Endothelial cell of umbilical vein (primary cell): ENCODE measurements around the gene NHS. TPM values are rescaled to one million over a fixed set of nuclear protein-coding genes. Genes with fewer than 3 reads are reported as not detected.

Experiments
- BruUV-seq: library from RNA; stranded (reverse); fragments of 400-500 nt; replicated peaks from 2 replicates; lab custom pipeline; 2021; lab: Mats Ljungman, UMichigan
- CTCF ChIA-PET: fragments of 300-600, 350-600 bp; sonication (Branson Sonifier 250); formaldehyde crosslinking; loops from one replicate; lab custom pipeline; 2021; ENCODE audit warnings: antibody characterized with exemption, inconsistent platforms; lab: Charles Lee
- POLR2A ChIA-PET: fragments of 300-600, 350-600 bp; sonication (Branson Sonifier 250); formaldehyde crosslinking; loops from one replicate; lab custom pipeline; 2021; ENCODE audit warnings: antibody characterized with exemption, inconsistent platforms; lab: Charles Lee
- DNase-seq: peaks from one replicate; pipeline ENCODE4 v3.0.0-alpha.2; 2011; ENCODE audit warnings: low read depth, low spot score
- FAIRE-seq: peaks from 2 replicates; lab custom pipeline; 2011; peaks lifted over from hg19 to GRCh38; lab: Jason Lieb, UNC
- H2AFZ ChIP-seq: 2 replicates; pipeline ENCODE4 v1.6.0; 2012; ENCODE audit warnings: low read depth, low read length, control low read depth, inconsistent platforms
- H3K27ac ChIP-seq: 2 replicates; pipeline ENCODE4 v1.5.1; 2011; ENCODE audit warnings: low read depth, mild to moderate bottlenecking, control low read depth, low read length, moderate library complexity; ENCODE audit not compliant: insufficient read depth
- H3K27me3 ChIP-seq, 2 experiments: 2 replicates each; pipeline versions ENCODE4 v1.6.0 to v1.6.1; 2011; ENCODE audit warnings: low read length in 2 of 2, mixed read lengths in 1 of 2; ENCODE audit not compliant: control insufficient read depth in 2 of 2, insufficient read depth in 2 of 2
- H3K36me3 ChIP-seq, 2 experiments: 2 replicates in 1 of 2; 3 replicates in 1 of 2; pipeline ENCODE4 v1.5.1; 2011; ENCODE audit warnings: low read length in 2 of 2, mild to moderate bottlenecking in 1 of 2, moderate library complexity in 1 of 2; ENCODE audit not compliant: control insufficient read depth in 2 of 2, insufficient read depth in 2 of 2; ENCODE audit errors: extremely low read depth in 1 of 2
- H3K4me1 ChIP-seq: 3 replicates; pipeline ENCODE4 v1.5.1; 2011; ENCODE audit warnings: mild to moderate bottlenecking, low read length; ENCODE audit not compliant: control insufficient read depth, insufficient read depth; ENCODE audit errors: extremely low read depth
- H3K4me2 ChIP-seq: 2 replicates; pipeline ENCODE4 v1.6.1; 2011; ENCODE audit warnings: low read length, control low read depth, mixed read lengths; ENCODE audit not compliant: insufficient read depth
- H3K4me3 ChIP-seq, 3 experiments: fragments of 200-600 bp in 1 of 3; sonication (generic), shearing (Covaris generic) in 1 of 3; replicated peaks in 1 of 3; 2 replicates each; pipeline ENCODE4 v1.5.1; 2011 to 2016; ENCODE audit warnings: control low read depth in 3 of 3, low read length in 3 of 3, mild to moderate bottlenecking in 2 of 3, inconsistent platforms in 1 of 3, low read depth in 1 of 3, moderate library complexity in 1 of 3; ENCODE audit not compliant: insufficient read depth in 1 of 3
- H3K79me2 ChIP-seq: 2 replicates; pipeline ENCODE4 v1.6.0; 2012; ENCODE audit warnings: low read length, inconsistent platforms; ENCODE audit not compliant: control insufficient read depth, insufficient read depth
- H3K9ac ChIP-seq: replicated peaks from 2 replicates; pipeline ENCODE3; 2011; ENCODE audit warnings: low read length, control low read depth; ENCODE audit not compliant: insufficient read depth; ENCODE audit errors: extremely low read depth
- H3K9me1 ChIP-seq: replicated peaks from 3 replicates; pipeline ENCODE4 v1.6.0; 2011; ENCODE audit warnings: mild to moderate bottlenecking, low read length; ENCODE audit not compliant: control insufficient read depth, insufficient read depth; ENCODE audit errors: extremely low read depth
- H3K9me3 ChIP-seq: replicated peaks from 2 replicates; pipeline ENCODE4 v1.5.1; 2012; ENCODE audit warnings: low read length, inconsistent platforms; ENCODE audit not compliant: control insufficient read depth, insufficient read depth
- H4K20me1 ChIP-seq: replicated peaks from 2 replicates; pipeline ENCODE3; 2011; ENCODE audit warnings: mild to moderate bottlenecking, low read length; ENCODE audit not compliant: control insufficient read depth, insufficient read depth; ENCODE audit errors: extremely low read depth
- EZH2 ChIP-seq: IDR thresholded peaks from 2 replicates; pipeline ENCODE4 v1.6.1; 2012; ENCODE audit warnings: borderline replicate concordance, low read depth, mild to moderate bottlenecking, moderate library complexity, low read length, inconsistent platforms; ENCODE audit not compliant: severe bottlenecking
- FOS ChIP-seq: IDR thresholded peaks from 2 replicates; pipeline ENCODE4 v1.6.1; 2011; ENCODE audit warnings: mild to moderate bottlenecking, low read length, moderate library complexity, borderline replicate concordance; ENCODE audit not compliant: insufficient read depth
- GATA2 ChIP-seq: IDR thresholded peaks from 2 replicates; pipeline ENCODE4 v1.7.0; 2011; ENCODE audit warnings: low read depth, mild to moderate bottlenecking, moderate library complexity, mixed read lengths, low read length; ENCODE audit not compliant: insufficient read length, insufficient read depth
- JUN ChIP-seq: IDR thresholded peaks from 2 replicates; pipeline ENCODE4 v1.6.1; 2011; ENCODE audit warnings: borderline replicate concordance, low read depth; ENCODE audit not compliant: insufficient read length, insufficient read depth
- MYC ChIP-seq: IDR thresholded peaks from one replicate; pipeline ENCODE4 v1.6.1; 2011; ENCODE audit warnings: mild to moderate bottlenecking, low read depth, low read length
- POLR2A ChIP-seq: IDR thresholded peaks from 2 replicates; pipeline ENCODE4 v1.6.1; 2012; ENCODE audit warnings: low read depth, mild to moderate bottlenecking, control low read depth, low read length
- POLR2AphosphoS5 ChIP-seq: IDR thresholded peaks from 2 replicates; pipeline ENCODE4 v1.6.1; 2012; ENCODE audit warnings: low read depth, mild to moderate bottlenecking, control low read depth, low read length, moderate library complexity; ENCODE audit not compliant: insufficient read depth
- dilution Hi-C: fragments of 300-500 bp; cut with MboI; formaldehyde crosslinking; loops from one replicate; pipeline ENCODE4 v1.15.0; 2019; ENCODE audit warnings: low sequenced_read_pairs; ENCODE audit not compliant: extremely low pct_ligation_motif_present
- intact Hi-C: fragments of 100-400 bp; cut with micrococcal nuclease; formaldehyde crosslinking; loops from one replicate; pipeline ENCODE4 v1.10.0; 2022
- polyA plus RNA-seq, 4 experiments: library from polyadenylated mRNA; depleted of rRNA in 3 of 4; stranded (reverse) in 3 of 4; unstranded in 1 of 4; fragments of >200 nt; gene quantifications; 2 replicates each; pipeline versions ENCODE4 v1.2.1 to v1.2.3, GENCODE V29; 2011 to 2012; ENCODE audit warnings: missing spikeins in 1 of 4
- total RNA-seq: library from RNA; stranded (reverse); gene quantifications from 2 replicates; pipeline ENCODE4 v1.2.3, GENCODE V29; 2021
- TF ChIP-seq, protein P1 (sequence below), 2 donors: IDR thresholded peaks; 1 replicate in 1 of 2; 2 replicates in 1 of 2; pipeline ENCODE4 v1.5.1; 2011; ENCODE audit warnings: low read length in 2 of 2, mild to moderate bottlenecking in 2 of 2, moderate library complexity in 2 of 2, control low read depth in 1 of 2, inconsistent platforms in 1 of 2, low read depth in 1 of 2; ENCODE audit not compliant: insufficient read depth in 1 of 2; ENCODE audit errors: extremely low read depth in 1 of 2
- TF ChIP-seq, protein P2 (sequence below): IDR thresholded peaks from 2 replicates; pipeline ENCODE4 v1.6.1; 2011; ENCODE audit not compliant: insufficient read depth, insufficient read length

NHS gene
- total and polyA plus RNA-seq, 2 donors (not counting 3 experiments of a cell fraction or from before 2014, with no cell fraction given), result 0.07 to 0.46 TPM

DNA sequence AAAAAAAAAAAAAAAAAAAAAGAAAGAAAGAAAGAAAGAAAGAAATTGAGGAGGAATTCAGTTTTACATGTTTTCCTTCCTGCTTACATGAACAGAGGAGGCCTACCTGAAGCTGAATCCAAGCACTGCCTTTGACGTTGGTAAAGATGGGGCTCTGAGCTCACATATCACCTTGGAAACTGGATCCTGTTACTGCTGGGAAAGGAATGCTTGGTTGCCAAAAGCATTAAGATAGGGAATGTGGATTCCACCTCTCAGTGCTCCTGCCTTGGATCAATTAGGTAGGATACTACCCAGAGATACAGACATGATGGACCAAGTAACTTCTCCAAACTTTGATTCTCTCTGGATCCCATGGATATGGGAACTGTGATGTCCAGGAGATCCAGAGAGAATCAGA is 50.6 kb downstream of the NHS start:
- Histone ChIP-seq H3K27me3 (no peaks in the 10 kb centered on the region), H3K4me1 (no peaks in the 10 kb centered on the region), H3K27ac (no peak overlapping the region), H3K4me2 (no peak overlapping the region), H3K9me1 (no peaks in the 10 kb centered on the region), H2AFZ (no peak overlapping the region), H3K9ac (no peak overlapping the region), H3K36me3 (no peaks in the 10 kb centered on the region), H3K9me3 (no peaks in the 10 kb centered on the region), H4K20me1 (no peaks in the 10 kb centered on the region), H3K4me3 (no peak overlapping the region), H3K79me2 (no peaks in the 10 kb centered on the region)
- intact Hi-C loops (no loop called here), dilution Hi-C loops (no loop called here)
- FAIRE-seq (no peak), DNase-seq (no peak)
- ChIA-PET CTCF (no interaction called here), POLR2A (no interaction called here)
- TF ChIP-seq MYC (no peak), POLR2AphosphoS5 (no peak), GATA2 (no peak), JUN (no peak), EZH2 (no peak), POLR2A (no peak), FOS (no peak)
- TF ChIP-seq, protein P1, sequence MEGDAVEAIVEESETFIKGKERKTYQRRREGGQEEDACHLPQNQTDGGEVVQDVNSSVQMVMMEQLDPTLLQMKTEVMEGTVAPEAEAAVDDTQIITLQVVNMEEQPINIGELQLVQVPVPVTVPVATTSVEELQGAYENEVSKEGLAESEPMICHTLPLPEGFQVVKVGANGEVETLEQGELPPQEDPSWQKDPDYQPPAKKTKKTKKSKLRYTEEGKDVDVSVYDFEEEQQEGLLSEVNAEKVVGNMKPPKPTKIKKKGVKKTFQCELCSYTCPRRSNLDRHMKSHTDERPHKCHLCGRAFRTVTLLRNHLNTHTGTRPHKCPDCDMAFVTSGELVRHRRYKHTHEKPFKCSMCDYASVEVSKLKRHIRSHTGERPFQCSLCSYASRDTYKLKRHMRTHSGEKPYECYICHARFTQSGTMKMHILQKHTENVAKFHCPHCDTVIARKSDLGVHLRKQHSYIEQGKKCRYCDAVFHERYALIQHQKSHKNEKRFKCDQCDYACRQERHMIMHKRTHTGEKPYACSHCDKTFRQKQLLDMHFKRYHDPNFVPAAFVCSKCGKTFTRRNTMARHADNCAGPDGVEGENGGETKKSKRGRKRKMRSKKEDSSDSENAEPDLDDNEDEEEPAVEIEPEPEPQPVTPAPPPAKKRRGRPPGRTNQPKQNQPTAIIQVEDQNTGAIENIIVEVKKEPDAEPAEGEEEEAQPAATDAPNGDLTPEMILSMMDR (IDR thresholded peaks at IDR 0.05; ENCODE audit: extremely low read depth in 1 of 2, insufficient read depth in 1 of 2, low read depth in 1 of 2, low read length in 2 of 2), result no peak
- TF ChIP-seq, protein P2, sequence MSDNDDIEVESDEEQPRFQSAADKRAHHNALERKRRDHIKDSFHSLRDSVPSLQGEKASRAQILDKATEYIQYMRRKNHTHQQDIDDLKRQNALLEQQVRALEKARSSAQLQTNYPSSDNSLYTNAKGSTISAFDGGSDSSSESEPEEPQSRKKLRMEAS, result no peak
- no TSS peak for BruUV-seq
